Stimulated activated CD8-positive, alpha-beta memory T cell treated with anti-CD3 and anti-CD28 coated beads, Interleukin-4, amount 100 ng/mL, for 48 hours (primary cell): Measurements from ENCODE around the gene MTA3.

Experiments used
- DNase-seq: peaks from one replicate; pipeline ENCODE4 v3.0.0-alpha.2; 2020

MTA3 gene

DNA sequence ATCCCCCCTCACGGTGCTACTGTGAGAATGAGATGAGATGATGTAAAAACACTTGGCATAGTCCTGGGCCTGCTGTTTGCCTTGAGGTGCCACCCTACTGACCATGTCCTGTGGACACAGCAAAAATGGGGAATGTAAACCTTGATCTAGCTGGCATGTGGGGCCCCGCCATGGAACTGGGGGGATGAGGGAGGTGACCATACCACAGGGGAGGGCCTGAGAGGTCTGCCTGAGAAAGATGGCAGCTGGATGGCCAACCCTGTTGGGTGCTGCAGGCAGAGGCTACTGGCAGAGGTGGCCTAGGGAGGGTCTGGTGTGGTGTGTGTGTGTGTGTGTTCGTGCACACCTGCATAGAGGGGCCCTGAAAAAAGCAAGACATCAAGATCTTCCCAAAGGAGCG, 223.2 kb downstream of the MTA3 start:
- DNase-seq, result no peak

DNA sequence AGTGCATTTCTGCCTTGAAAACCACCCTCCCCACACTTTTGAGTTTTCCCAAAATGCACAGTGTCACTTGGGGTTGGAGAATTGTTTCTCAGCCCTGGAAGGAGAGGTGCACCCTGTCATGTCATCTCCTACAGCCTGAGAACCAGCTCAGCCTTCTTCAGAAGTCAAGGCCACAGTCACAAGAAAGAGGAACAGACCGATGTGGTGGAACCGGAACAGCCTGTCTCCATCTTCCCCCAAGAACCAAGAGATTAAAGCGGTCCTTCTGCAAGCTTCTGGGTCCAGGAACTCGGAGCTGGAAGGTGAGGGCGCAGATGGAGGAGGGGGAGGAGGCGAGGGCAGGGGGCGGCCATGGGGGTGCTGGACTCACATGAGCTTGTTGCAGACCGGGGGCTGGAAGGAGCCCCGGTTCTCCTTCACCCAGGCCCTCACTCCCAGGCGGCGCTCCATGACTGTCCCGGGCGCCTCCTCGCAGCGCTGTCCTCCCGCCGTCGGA, 223.7 kb downstream of the MTA3 start:
- DNase-seq, result no peak

DNA sequence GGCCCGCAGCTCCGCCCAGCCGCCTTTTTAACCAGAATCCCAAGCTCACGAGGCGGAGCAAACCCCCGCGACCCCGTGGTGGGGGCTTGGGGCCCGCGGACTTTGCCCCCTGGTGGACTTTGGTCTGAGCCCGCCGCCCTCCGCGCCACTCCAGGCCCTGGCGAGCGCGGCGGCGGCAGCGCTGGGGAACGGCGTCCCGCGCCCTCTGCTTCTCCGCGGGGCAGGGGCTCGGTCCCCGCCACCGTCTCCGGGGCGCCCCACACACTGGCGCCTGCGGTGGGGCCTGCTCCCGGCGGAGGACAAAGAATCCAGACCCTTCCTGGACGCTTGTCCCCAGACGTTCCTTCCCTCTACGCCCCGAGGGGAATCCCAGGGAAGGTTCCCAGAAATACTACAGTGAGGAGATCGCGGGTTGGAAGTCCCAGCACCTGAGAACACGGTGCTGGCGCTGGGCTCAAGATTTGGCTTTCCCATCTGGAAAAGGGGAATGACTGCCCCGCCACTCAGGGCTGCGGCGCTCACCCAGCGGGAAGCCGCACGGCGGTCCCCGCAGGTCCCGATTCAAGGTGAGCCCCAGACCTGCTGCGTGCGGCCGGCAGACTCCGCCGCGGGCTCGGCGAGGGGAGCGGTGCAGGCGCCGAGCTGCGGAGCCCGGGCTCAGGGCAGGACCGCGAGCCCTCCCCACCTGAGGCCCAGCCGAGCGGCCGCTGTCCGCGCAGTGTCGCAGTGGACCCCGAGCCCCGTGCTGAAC, 224.3 kb downstream of the MTA3 start, which contains the start of gene HAAO:
Gene HAAO, minus strand, starts transcription at position 1 of the 751 bp plus-strand sequence. CDS start 47 bp downstream, outside the sequence.
- DNase-seq, result peak; percentile 34

DNA sequence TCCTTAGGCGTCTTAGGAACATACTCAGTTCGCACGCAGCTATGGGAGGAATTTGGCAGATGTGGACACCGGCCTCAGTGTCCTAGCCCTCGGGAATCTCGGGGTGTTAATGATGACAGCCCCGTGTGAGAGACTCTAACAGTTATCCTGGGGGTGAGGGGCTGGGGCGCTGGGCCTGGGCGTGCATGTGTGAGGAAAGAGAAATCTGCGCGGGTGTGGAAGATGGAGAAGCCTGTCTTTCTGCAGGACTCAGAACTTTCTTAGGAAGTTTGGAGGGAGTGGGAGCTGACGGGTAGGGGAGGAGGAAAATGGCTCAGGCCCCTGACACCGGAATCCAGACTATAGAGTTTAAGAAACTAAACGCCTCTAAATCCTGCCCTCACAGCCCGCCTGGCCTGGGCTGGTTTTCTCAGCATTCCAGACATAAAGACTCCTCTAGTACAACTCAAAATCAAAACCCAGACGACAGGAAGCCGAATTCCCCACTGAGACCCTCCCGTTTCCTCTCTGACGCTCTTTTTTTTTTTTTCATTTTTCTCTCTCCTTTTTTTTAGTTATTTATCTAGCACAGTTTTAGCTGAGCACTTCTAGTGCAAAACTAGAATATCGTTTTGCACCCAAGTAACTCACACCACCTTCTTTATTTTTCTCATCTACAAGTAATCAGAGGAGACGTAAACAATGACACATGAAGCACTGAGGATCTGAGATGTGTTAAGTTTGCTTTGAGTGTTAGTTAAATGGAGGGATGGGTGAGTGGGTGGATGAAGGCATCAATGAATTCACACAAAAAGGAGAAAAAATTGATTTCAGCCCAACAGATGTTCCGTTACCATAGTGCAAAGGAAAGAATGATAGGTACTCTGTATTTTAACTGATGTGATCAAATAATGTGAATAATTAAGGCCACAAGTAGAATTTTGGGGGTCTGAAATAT, 225.2 kb downstream of the MTA3 start:
- no peak for DNase-seq

DNA sequence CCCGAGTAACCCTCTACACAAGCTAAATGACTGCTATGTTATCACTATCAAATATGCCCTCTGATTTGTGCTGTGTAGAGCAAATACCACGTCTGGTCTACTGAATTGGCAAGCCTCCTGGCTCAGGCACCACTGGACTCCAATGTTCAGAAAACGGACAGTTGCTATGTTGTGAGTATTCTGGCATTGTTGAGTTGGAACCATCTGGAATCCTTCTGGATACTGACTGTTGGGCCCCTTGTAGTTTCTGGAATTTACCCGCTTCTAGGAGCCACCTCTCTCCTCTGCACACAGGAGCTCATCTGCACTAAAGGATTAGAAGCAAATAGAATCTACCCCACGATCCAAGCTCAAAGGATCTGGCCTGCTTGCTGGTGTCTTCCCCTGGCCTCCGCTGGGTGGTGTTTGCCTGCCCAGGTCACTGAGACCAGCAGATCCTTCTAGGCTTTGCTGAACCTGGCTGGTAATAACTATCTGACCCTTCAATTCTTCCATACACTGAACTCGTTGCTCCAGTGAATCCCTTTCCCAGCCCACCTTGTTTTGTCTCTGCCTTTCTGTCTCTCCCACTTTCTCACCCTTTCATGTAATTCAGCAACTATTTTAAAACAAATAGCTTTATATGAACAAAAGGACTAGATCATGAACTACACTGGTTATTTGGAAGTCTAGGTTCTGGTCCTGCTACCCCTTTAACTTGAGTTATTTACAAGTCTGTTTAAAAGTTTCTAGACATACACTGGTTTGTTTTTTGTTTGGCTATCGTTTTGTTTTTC, 226.0 kb downstream of the MTA3 start:
- DNase-seq, result no peak

DNA sequence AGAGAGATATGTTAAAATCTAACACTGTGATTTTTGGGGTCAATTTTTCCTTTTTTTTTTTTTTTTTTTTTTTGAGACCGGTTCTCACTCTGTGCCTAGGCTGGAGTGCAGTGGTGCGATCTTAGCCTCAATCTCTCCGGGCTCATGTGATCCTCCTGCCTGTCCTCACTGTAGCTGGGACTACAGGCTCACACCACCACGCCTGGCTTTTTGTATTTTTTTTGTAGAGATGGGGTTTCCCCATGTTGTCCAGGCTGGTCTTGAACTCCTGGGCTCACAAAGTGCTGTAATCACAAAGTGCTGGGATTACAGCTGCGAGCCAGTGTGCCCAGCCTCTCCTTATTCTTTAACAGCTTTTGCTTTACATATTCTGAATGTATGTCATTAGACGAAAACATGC, 226.8 kb downstream of the MTA3 start:
- DNase-seq, result no peak

DNA sequence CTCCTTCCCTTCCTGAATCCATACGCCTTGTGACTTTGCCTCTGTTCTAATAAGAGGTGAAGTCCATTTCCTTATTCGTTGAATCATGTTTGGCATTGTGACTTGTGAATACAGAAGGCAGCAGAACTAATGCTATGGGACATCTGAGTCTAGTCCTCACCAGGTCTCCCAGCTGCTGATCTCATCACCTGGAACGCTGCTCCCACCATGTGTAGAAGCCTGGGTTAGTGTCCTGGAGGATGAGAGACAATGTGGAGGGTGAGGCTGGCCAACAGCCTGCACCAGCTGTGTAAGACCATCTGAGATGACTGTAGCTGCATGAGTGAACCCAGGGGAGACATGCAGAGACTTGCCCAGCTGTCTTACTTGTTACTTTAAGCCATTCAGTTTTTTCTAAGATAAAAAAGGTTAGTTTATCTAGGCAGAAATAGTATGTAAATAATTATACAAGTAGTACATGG, 227.4 kb downstream of the MTA3 start:
- DNase-seq, result no peak

DNA sequence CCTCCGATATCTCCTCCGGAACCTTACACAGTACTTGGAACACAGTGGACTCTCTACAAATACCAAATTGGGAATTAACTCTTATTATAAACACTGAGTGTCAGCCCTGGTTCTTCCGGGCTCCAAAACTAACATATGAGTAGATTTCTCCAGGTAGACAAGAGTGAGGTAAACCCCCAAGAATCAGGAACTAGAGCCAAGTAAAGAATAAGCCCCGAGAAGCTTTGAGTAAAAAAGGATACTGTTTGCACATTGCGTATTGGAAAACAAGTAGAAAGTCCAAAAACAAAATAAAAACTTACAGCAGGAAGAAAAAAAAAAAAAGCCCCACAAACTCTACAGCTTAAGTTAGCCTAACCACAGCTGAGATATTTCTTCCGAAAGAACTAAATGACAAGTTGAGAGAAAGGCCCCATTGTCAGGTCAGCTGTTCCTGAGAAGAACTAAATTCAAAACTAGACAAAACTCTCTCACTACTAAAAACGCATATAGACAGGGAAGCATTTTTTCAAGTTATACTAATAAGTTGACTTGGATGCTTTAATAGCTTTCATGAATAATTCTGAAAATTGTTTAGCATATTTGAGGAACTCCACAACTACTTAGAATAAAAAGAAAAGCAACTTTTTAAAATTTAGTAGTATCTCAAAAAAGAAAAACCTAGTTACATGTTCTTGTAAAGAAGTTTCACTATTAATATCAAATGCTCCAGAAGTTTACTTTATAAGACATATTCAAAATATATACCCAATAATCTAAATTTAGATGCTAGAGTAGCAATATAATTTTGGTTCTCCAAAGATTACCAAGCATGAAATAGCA, 228.2 kb downstream of the MTA3 start:
- DNase-seq, result no peak

DNA sequence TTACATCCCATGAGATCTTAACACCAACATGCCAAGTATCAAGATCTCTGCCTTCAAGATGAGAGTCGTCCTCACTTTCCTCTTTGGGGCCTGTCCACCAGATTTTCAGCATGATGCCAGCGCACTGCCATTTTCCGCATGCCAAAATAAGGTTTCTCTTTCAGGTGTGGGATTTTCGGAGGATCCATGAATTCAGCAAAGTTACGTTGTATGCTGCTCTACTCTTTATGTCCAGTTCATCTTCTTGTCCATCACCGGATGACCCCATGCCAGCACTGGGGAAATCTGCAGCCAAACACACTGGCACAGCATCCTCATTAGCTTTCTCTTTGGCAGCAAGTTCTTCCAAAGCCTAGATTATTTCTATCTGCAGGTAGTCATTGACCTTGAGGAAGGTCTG, 228.8 kb downstream of the MTA3 start:
- no peak for DNase-seq

DNA sequence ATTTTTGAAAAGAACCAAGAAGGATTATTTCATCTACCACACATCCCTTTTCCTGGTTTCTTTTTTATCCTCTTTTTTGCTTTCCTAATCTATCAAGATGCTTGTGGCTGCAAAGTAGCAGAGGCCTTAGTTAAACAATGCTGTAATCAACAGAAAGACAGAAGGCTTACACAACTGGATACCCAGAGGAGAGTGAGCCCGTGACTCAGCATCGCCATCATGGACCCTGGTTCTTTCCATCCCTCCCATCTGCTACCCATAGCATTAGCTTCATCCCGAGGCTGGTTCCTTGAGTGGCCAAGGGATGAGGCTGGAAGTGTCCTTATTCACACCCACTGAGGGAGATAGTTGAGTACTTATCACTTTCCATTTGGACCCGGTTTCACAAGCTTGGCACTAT, 231.4 kb downstream of the MTA3 start:
- no peak for DNase-seq

DNA sequence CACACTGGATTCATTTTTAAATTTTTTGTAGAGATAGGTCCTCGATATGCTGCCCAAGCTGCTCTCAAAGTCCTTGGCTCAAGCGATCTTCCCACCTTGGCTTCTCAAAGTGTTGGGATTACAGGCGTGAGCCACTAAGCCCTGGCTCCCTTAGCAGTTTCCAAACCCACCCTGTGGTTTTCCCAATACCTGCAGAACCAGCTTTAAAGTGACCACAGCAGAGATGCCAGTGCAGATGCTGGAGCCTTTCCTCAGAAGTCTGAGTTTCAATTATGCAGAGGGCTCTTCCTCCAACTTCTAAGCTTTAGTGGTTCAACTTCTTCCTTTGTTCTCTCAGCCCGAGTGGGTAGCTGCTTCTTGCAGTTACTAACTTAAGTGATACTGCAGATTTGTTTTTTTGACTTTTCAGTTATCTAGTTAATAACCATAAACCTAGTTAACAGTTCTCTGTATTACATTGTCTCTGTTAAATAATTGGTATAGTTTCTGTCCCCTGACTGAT, 232.1 kb downstream of the MTA3 start:
- no peak for DNase-seq

DNA sequence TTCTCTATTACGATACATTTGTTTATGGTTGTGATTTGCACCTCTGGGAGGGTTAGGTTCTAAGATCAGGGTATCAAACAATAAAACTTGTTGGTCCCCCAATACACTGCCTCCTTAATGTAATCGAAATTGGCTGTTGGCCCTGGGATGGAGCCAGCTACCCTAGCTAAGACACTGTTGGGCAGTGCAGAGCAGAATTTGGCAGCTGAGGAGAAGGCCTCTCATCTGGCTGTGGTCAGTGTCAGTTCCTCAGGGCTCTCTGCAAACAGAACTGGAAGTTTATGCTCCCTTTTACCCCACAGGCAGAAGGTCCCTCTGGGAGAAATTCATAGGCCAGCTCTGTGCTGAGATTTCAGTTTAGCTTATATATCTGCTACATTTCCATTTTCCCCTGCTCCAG, 232.5 kb downstream of the MTA3 start:
- no peak for DNase-seq

DNA sequence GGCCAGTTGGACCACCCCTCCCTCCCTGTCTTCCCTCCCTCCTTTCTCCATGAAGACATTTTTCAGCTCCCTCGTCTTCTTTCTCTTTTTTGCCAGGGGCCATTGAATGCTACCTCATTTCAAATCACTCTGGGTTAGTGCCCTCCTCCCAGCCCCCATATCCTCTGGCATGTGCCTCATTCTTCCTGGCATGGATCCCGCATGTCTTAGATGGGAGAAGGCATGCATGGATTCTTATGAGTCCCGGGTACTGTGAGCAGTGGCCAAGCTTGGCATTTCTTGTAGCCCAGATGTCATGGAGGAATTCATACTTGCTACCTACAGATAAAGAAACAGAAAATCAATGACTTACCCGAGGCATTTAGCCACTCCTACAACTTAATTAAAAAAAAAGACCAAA, 232.9 kb downstream of the MTA3 start:
- no peak for DNase-seq

DNA sequence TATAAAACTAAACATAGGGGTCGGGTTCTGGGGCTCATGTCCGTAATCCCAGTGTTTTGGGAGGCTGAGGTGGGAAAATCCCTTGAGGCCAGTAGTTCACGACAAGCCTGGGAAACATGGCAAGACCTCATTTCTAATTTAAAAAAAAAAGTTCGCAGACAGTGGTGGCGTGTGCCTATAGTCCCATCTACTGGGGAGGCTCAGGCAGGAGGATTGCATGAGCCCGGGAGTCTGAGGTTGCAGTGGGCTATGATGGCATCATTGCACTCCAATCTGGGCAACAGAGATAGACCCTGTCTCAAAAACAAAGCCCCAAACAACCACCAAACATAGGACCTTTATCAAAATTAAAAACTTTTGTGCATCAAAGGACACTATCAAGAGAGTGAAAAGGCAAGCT, 233.7 kb downstream of the MTA3 start:
- DNase-seq, result no peak

DNA sequence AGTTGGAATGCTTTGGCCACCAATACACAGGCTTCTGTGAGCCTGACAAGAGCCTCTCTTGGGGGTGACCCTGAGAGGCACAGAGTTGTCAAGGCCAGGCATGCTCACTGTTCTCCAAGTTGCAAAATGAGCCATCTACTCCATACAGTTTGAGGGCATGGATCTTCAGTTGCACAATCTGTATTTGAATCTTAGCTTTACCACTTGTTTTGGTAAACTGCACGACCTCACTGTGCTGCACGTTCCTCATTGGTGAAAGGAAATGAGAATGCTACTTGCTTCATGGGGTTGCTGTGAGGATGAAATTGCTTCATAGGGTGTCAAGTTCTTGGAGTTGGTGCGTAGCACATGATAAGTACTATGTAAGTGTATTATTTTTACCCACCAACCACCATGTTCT, 235.9 kb downstream of the MTA3 start:
- no peak for DNase-seq

DNA sequence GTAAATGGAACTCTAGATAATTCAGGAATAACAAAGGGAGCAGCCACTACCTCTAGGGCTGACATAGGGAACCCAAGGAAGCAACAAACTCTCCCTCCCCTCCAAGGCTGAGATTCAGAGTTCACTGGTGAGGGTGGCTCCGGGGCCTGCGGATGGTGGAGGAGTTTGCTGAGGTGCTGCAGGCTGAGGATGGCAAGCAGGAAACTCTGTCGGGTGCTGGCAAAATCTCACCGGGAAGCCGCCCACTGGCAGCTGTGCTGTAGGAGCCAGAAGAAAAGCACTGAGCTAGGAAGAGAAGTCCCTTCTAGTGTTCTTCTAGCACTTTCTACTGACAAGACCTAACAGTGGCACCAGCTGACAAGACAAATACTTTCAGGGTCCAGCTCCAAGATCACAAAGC, 236.5 kb downstream of the MTA3 start:
- no peak for DNase-seq
